Measurements from ENCODE around the gene ADAMTSL4.

Gene ADAMTSL4

GRCh38 chr1:150549496-150550221, 451 bp downstream of the ADAMTSL4 start:
- no peak for TF ChIP-seq CTCF (IDR thresholded peaks at IDR 0.05; ENCODE audit: control extremely low read depth, extremely low read depth, low read depth, missing control alignments)
- ChIA-PET CTCF (interaction anchor here (1.4 to 9.0 kb wide), 3 partner anchors 11 to 16 kb away, joined by 5 to 100 read pairs (median 47); no protein-coding TSS in a partner anchor), POLR2A (interaction anchor here (1.0 kb wide), 1 partner anchor 30 kb away, joined by 3 read pairs; the partner anchor contains the start of gene MCL1)
- no peak for DNase-seq (ENCODE audit: extremely low spot score)

- TF ChIP-seq CTCF (IDR thresholded peaks at IDR 0.05; ENCODE audit: control extremely low read depth, extremely low read depth, low read depth, missing control alignments), result no peak
- no peak for DNase-seq (ENCODE audit: extremely low spot score)
- ChIA-PET CTCF (interaction anchor here (7.9 to 9.0 kb wide), 2 partner anchors 11 to 17 kb away, joined by 47 to 100 read pairs; no protein-coding TSS in a partner anchor), POLR2A (interaction anchor here (1.0 kb wide), 1 partner anchor 29 kb away, joined by 3 read pairs; the partner anchor contains the start of gene MCL1)
Observed at GRCh38 chr1:150550222-150551050, 1.2 kb downstream of the ADAMTSL4 start.

GRCh38 chr1:150551051-150551783, 2.0 kb downstream of the ADAMTSL4 start:
- POLR2A ChIA-PET, result interaction anchor here (0.5 to 1.2 kb wide), 2 partner anchors 11 to 473 kb away, joined by 4 to 6 read pairs; no protein-coding TSS in a partner anchor
- TF ChIP-seq CTCF (IDR thresholded peaks at IDR 0.05; ENCODE audit: control extremely low read depth, extremely low read depth, low read depth, missing control alignments), result no peak
- no peak for DNase-seq (ENCODE audit: extremely low spot score)
- CTCF ChIA-PET, result interaction anchor here (1.0 to 9.0 kb wide), 4 partner anchors 10 to 297 kb away, joined by 3 to 100 read pairs (median 25); partner anchors contain the start of gene TARS2

- ChIA-PET POLR2A (interaction anchor here (0.5 to 1.2 kb wide), 3 partner anchors 10 to 473 kb away, joined by 3 to 6 read pairs (median 4); no protein-coding TSS in a partner anchor), CTCF (interaction anchor here (1.0 to 9.0 kb wide), 4 partner anchors 9 to 298 kb away, joined by 3 to 100 read pairs (median 25); partner anchors contain the start of gene TARS2)
- DNase-seq (ENCODE audit: extremely low spot score), result no peak
- TF ChIP-seq CTCF (IDR thresholded peaks at IDR 0.05; ENCODE audit: control extremely low read depth, extremely low read depth, low read depth, missing control alignments), result no peak
Observed at GRCh38 chr1:150551784-150552127, 2.5 kb downstream of the ADAMTSL4 start.

GRCh38 chr1:150552128-150552910, 3.1 kb downstream of the ADAMTSL4 start:
- POLR2A ChIA-PET, result interaction anchor here (0.6 to 1.2 kb wide), 2 partner anchors 10 to 53 kb away, joined by 3 to 6 read pairs; no protein-coding TSS in a partner anchor
- no peak for DNase-seq (ENCODE audit: extremely low spot score)
- CTCF ChIA-PET, result interaction anchor here (1.0 to 9.0 kb wide), 4 partner anchors 9 to 298 kb away, joined by 3 to 100 read pairs (median 25); partner anchors contain the start of gene TARS2
- no peak for TF ChIP-seq CTCF (IDR thresholded peaks at IDR 0.05; ENCODE audit: control extremely low read depth, extremely low read depth, low read depth, missing control alignments)

Data from GM10248 (cell line).